Measurements from ENCODE around the gene SSC5D.

DNA sequence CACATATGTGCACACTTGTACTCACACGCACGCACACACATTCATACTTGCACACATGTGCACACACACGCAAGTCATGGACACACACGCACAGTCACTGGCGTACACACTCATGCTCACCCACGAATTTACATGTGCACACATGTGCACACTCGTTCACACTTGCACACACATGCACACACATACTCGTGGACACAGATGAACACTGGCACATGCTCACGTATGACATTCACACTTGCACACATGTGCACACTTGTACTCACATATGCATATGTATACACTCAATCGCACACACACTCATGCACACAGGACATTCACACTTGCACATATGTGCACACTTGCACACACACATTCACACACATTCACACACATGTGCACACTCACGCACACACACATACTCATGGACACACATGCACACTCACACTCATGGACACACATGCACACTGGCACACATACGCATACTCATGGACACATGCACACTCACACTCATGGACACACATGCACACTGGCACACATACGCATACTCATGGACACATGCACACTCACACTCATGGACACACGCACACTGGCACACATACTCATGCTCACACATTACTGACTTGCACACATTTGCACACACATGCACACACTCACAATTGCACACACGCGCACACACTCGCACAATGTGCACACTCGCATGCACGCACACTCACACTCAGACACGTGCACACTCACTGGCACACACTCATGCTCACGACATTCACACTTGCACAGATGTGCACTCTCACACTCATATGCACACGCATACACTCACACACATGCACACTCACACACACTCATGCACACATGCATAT is 39.2 kb downstream of the SSC5D start:
- TF ChIP-seq, protein P1, sequence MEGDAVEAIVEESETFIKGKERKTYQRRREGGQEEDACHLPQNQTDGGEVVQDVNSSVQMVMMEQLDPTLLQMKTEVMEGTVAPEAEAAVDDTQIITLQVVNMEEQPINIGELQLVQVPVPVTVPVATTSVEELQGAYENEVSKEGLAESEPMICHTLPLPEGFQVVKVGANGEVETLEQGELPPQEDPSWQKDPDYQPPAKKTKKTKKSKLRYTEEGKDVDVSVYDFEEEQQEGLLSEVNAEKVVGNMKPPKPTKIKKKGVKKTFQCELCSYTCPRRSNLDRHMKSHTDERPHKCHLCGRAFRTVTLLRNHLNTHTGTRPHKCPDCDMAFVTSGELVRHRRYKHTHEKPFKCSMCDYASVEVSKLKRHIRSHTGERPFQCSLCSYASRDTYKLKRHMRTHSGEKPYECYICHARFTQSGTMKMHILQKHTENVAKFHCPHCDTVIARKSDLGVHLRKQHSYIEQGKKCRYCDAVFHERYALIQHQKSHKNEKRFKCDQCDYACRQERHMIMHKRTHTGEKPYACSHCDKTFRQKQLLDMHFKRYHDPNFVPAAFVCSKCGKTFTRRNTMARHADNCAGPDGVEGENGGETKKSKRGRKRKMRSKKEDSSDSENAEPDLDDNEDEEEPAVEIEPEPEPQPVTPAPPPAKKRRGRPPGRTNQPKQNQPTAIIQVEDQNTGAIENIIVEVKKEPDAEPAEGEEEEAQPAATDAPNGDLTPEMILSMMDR (IDR thresholded peaks at IDR 0.05): no peak
- no peak for TF ChIP-seq POLR2A (IDR thresholded peaks at IDR 0.05)

Measured in Peyer's patch (tissue), 4 donors.